ENCODE data around the gene ATG2B. TPM values are rescaled to one million over a fixed set of nuclear protein-coding genes. Genes with fewer than 3 reads are reported as not detected.

ATG2B gene
- total and polyA plus RNA-seq, 2 donors (not counting 1 experiment from before 2014, with no cell fraction given): 8.1 to 39.6 TPM

GRCh38 chr14:96267336-96267735, 95.8 kb downstream of the ATG2B start:
- Histone ChIP-seq H3K9ac (ENCODE audit: low read length) (no peak overlapping the region), H3K4me2 (replicated peaks; ENCODE audit: low read depth, low read length, poor library complexity, severe bottlenecking) (no peak overlapping the region), H3K4me3 (ENCODE audit: control extremely low read depth in 1 of 5, extremely low read depth in 1 of 5, insufficient read depth in 1 of 5, low read depth in 2 of 5, low read length in 4 of 5) (no peak overlapping the region), H3K79me2 (ENCODE audit: control insufficient read depth, insufficient read depth, low read length) (no peaks in the 10 kb centered on the region), H3K9me3 (ENCODE audit: control extremely low read depth in 1 of 3, control insufficient read depth in 2 of 3, insufficient read depth in 1 of 3, low read length in 2 of 3) (no peaks in the 10 kb centered on the region), H3K4me1 (ENCODE audit: control insufficient read depth in 2 of 2, insufficient read depth in 2 of 2, low read length in 2 of 2) (no peaks in the 10 kb centered on the region), H2AFZ (ENCODE audit: insufficient read depth, low read depth, low read length, poor library complexity, severe bottlenecking) (no peak overlapping the region), H3K36me3 (replicated peaks in 1 of 2; ENCODE audit: control extremely low read depth in 1 of 2, control insufficient read depth in 1 of 2, extremely low read depth in 1 of 2, insufficient read depth in 2 of 2, low read length in 1 of 2) (no peaks in the 10 kb centered on the region), H3K27ac (ENCODE audit: low read length in 2 of 2) (no peak overlapping the region), H3K27me3 (replicated peaks in 1 of 4; ENCODE audit: control extremely low read depth in 1 of 4, control insufficient read depth in 3 of 4, insufficient read depth in 4 of 4, low read length in 3 of 4) (no peaks in the 10 kb centered on the region), H4K20me1 (ENCODE audit: control insufficient read depth, insufficient read depth, low read length, poor library complexity, severe bottlenecking) (no peaks in the 10 kb centered on the region)
- POLR2A ChIA-PET: no interaction called here
- ATAC-seq (ENCODE audit: low read depth) (no peak), DNase-seq (no peak)
- intact Hi-C loops (cut with micrococcal nuclease): no loop called here
- CTCF ChIA-PET: no interaction called here
- Mint-ChIP-seq H3K4me3 (no peak overlapping the region), H3K9me3 (ENCODE audit: insufficient read depth) (peaks cover under 1% of the 10 kb centered on the region), H3K27ac (no peak overlapping the region), H3K4me1 (no peaks in the 10 kb centered on the region), H3K27me3 (no peaks in the 10 kb centered on the region)
- 43% methylated on average over 3 of the region's 3 CpGs for WGBS (ENCODE audit: insufficient coverage)
- TF ChIP-seq, protein P1, sequence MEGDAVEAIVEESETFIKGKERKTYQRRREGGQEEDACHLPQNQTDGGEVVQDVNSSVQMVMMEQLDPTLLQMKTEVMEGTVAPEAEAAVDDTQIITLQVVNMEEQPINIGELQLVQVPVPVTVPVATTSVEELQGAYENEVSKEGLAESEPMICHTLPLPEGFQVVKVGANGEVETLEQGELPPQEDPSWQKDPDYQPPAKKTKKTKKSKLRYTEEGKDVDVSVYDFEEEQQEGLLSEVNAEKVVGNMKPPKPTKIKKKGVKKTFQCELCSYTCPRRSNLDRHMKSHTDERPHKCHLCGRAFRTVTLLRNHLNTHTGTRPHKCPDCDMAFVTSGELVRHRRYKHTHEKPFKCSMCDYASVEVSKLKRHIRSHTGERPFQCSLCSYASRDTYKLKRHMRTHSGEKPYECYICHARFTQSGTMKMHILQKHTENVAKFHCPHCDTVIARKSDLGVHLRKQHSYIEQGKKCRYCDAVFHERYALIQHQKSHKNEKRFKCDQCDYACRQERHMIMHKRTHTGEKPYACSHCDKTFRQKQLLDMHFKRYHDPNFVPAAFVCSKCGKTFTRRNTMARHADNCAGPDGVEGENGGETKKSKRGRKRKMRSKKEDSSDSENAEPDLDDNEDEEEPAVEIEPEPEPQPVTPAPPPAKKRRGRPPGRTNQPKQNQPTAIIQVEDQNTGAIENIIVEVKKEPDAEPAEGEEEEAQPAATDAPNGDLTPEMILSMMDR (IDR thresholded peaks at IDR 0.05): no peak
- no peak for TF ChIP-seq EZH2 (IDR thresholded peaks at IDR 0.05; ENCODE audit: borderline replicate concordance, insufficient read depth, low read depth, low read length, poor library complexity, severe bottlenecking)

DNA sequence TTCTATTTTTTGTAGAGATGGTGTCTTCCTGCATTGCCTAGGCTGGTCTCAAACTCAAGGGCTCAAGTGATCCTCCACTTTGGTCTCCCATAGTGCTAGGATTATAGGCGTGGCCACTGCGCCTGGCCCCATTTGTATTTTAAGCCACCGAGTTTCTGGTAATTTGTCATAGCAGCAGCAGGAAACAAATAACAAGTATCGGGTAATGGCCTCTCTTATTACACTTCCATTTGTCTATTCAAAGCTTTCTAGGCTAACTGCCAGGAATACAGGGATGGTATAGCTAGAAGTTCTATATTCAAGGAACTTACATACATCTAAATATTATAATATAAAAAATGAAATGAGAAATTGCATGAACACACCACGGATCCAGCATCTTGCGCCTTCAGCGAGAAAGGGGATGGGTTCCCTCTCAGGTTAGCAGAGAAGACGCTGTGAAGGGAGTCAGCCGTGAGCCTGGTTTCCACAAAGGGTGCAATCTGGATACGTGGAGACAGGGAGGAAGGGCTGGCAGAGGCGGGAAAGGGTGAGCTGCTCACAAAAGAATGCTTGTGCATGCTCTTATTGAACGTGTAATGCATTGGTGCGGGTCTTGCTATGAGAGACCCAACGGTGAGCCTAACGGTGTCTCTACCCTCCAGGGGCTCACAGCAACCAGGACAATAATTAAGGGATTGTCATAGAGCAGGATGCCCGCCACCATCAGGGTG, 97.6 kb downstream of the ATG2B start:
- Mint-ChIP-seq H3K27ac (no peak overlapping the region), H3K9me3 (ENCODE audit: insufficient read depth) (no peaks in the 10 kb centered on the region), H3K27me3 (peaks cover 6% of the 10 kb centered on the region), H3K4me1 (no peaks in the 10 kb centered on the region), H3K4me3 (no peak overlapping the region)
- Histone ChIP-seq H3K27ac (ENCODE audit: low read length in 2 of 2) (no peak overlapping the region), H3K4me2 (replicated peaks; ENCODE audit: low read depth, low read length, poor library complexity, severe bottlenecking) (no peak overlapping the region), H3K79me2 (ENCODE audit: control insufficient read depth, insufficient read depth, low read length) (no peaks in the 10 kb centered on the region), H3K4me1 (ENCODE audit: control insufficient read depth in 2 of 2, insufficient read depth in 2 of 2, low read length in 2 of 2) (no peaks in the 10 kb centered on the region), H3K9ac (ENCODE audit: low read length) (no peak overlapping the region), H3K9me3 (ENCODE audit: control extremely low read depth in 1 of 3, control insufficient read depth in 2 of 3, insufficient read depth in 1 of 3, low read length in 2 of 3) (peaks cover 0 to 2% (median 0%) of the 10 kb centered on the region in 3 donors), H4K20me1 (ENCODE audit: control insufficient read depth, insufficient read depth, low read length, poor library complexity, severe bottlenecking) (no peaks in the 10 kb centered on the region), H3K4me3 (ENCODE audit: control extremely low read depth in 1 of 5, extremely low read depth in 1 of 5, insufficient read depth in 1 of 5, low read depth in 2 of 5, low read length in 4 of 5) (no peak overlapping the region), H3K27me3 (replicated peaks in 1 of 4; ENCODE audit: control extremely low read depth in 1 of 4, control insufficient read depth in 3 of 4, insufficient read depth in 4 of 4, low read length in 3 of 4) (no peaks in the 10 kb centered on the region), H3K36me3 (replicated peaks in 1 of 2; ENCODE audit: control extremely low read depth in 1 of 2, control insufficient read depth in 1 of 2, extremely low read depth in 1 of 2, insufficient read depth in 2 of 2, low read length in 1 of 2) (no peaks in the 10 kb centered on the region), H2AFZ (ENCODE audit: insufficient read depth, low read depth, low read length, poor library complexity, severe bottlenecking) (no peak overlapping the region)
- no peak for TF ChIP-seq EZH2 (IDR thresholded peaks at IDR 0.05; ENCODE audit: borderline replicate concordance, insufficient read depth, low read depth, low read length, poor library complexity, severe bottlenecking)
- TF ChIP-seq, protein P1 (IDR thresholded peaks at IDR 0.05): no peak
- WGBS (ENCODE audit: insufficient coverage): 85% methylated on average over 12 of the region's 16 CpGs
- DNase-seq (no peak), ATAC-seq (ENCODE audit: low read depth) (no peak)
- intact Hi-C loops (cut with micrococcal nuclease): no loop called here
- CTCF ChIA-PET: no interaction called here
- POLR2A ChIA-PET: no interaction called here
